Fibroblast of lung (primary cell): ENCODE results near the gene DNAJC8. TPM values are rescaled to one million over a fixed set of nuclear protein-coding genes. Genes with fewer than 3 reads are reported as not detected.

Source experiments
- DNase-seq, 2 donors: peaks; one replicate each; pipeline versions ENCODE4 v3.0.0 to v3.0.0-alpha.2; 2010; ENCODE audit warnings: low read depth in 2 of 2
- H2AFZ ChIP-seq: 2 replicates; pipeline ENCODE4 v1.5.1; 2012; ENCODE audit warnings: low read length, control low read depth, inconsistent platforms
- H3K27ac ChIP-seq: 2 replicates; pipeline ENCODE4 v1.5.1; 2011; ENCODE audit warnings: low read length, control low read depth; ENCODE audit not compliant: insufficient read depth
- H3K27me3 ChIP-seq: 2 replicates; pipeline ENCODE4 v1.5.1; 2011; ENCODE audit warnings: mild to moderate bottlenecking, low read length; ENCODE audit not compliant: control insufficient read depth, insufficient read depth
- H3K36me3 ChIP-seq: 2 replicates; pipeline ENCODE4 v1.5.1; 2011; ENCODE audit warnings: low read length; ENCODE audit not compliant: control insufficient read depth, insufficient read depth
- H3K4me1 ChIP-seq: 2 replicates; pipeline ENCODE4 v1.5.1; 2011; ENCODE audit warnings: low read length; ENCODE audit not compliant: control insufficient read depth, insufficient read depth; ENCODE audit errors: extremely low read depth
- H3K4me2 ChIP-seq: 2 replicates; pipeline ENCODE4 v1.5.1; 2011; ENCODE audit warnings: low read length, control low read depth; ENCODE audit not compliant: insufficient read depth; ENCODE audit errors: extremely low read depth
- H3K4me3 ChIP-seq, 4 experiments: fragments of 200-600 bp in 1 of 4; sonication (generic) in 1 of 4; replicated peaks in 1 of 4; 2 replicates each; pipeline ENCODE4 v1.5.1; 2011 to 2016; ENCODE audit warnings: low read length in 4 of 4, low read depth in 3 of 4, mild to moderate bottlenecking in 3 of 4, control low read depth in 2 of 4, inconsistent platforms in 1 of 4, mixed read lengths in 1 of 4; ENCODE audit not compliant: insufficient read depth in 1 of 4; ENCODE audit errors: control extremely low read depth in 1 of 4
- H3K79me2 ChIP-seq: 2 replicates; pipeline ENCODE4 v1.5.1; 2012; ENCODE audit warnings: mild to moderate bottlenecking, low read length, inconsistent platforms; ENCODE audit not compliant: control insufficient read depth, insufficient read depth
- H3K9ac ChIP-seq: 2 replicates; pipeline ENCODE4 v1.5.1; 2011; ENCODE audit warnings: mild to moderate bottlenecking, low read length, control low read depth; ENCODE audit not compliant: insufficient read depth
- H3K9me3 ChIP-seq: 2 replicates; pipeline ENCODE4 v1.5.1; 2012; ENCODE audit warnings: low read depth, low read length; ENCODE audit not compliant: control insufficient read depth, insufficient read depth
- H4K20me1 ChIP-seq: 2 replicates; pipeline ENCODE4 v1.5.1; 2011; ENCODE audit warnings: low read length; ENCODE audit not compliant: control insufficient read depth, insufficient read depth; ENCODE audit errors: extremely low read depth
- CTCF ChIP-seq, 2 donors: IDR thresholded peaks in 1 of 2; conservative IDR thresholded peaks in 1 of 2; 1 replicate in 1 of 2; 2 replicates in 1 of 2; pipeline ENCODE4 v1.5.1; 2011 to 2012; ENCODE audit warnings: low read length in 2 of 2, control low read depth in 1 of 2, inconsistent platforms in 1 of 2, low read depth in 1 of 2, mild to moderate bottlenecking in 1 of 2
- EZH2 ChIP-seq: IDR thresholded peaks from 2 replicates; pipeline ENCODE4 v1.5.1; 2012; ENCODE audit warnings: low read length, control low read depth, mild to moderate bottlenecking; ENCODE audit errors: missing control alignments
- polyA plus RNA-seq, 2 donors: library from polyadenylated mRNA; depleted of rRNA in 1 of 2; stranded (reverse) in 1 of 2; unstranded in 1 of 2; fragments of >200 nt; gene quantifications; 2 replicates each; pipeline ENCODE4 v1.2.1, GENCODE V29; 2011 to 2012; ENCODE audit warnings: missing spikeins in 1 of 2
- total RNA-seq: library from RNA; depleted of rRNA; stranded (reverse); fragments of >200 nt; gene quantifications from 2 replicates; pipeline ENCODE4 v1.2.1, GENCODE V29; 2014

DNAJC8 gene
- total and polyA plus RNA-seq, 2 donors (not counting 1 experiment from before 2014, with no cell fraction given) = 56.1 to 120 TPM

- H3K9me3 ChIP-seq = no peaks in the 10 kb centered on the region
- H3K36me3 ChIP-seq = no peaks in the 10 kb centered on the region
- H3K79me2 ChIP-seq = no peaks in the 10 kb centered on the region
- H3K9ac ChIP-seq = no peak overlapping the region
- H3K4me3 ChIP-seq = no peak overlapping the region
- peak overlapping the region; percentile 25 for H2AFZ ChIP-seq
- no peak for TF ChIP-seq EZH2
- TF ChIP-seq CTCF (conservative IDR thresholded peaks at IDR 0.05 in 1 of 2, IDR thresholded peaks at IDR 0.05 in 1 of 2; ENCODE audit: low read depth in 1 of 2, low read length in 2 of 2) = no peak
- H3K4me1 ChIP-seq = no peaks in the 10 kb centered on the region
- DNase-seq = no peak
- H3K4me2 ChIP-seq = no peak overlapping the region
- no peaks in the 10 kb centered on the region for H4K20me1 ChIP-seq
- H3K27me3 ChIP-seq = no peaks in the 10 kb centered on the region
- H3K27ac ChIP-seq = no peak overlapping the region
These were observed 41.7 kb downstream of the DNAJC8 start for GRCh38 chr1:28190996-28191645.

GRCh38 chr1:28190337-28190979, 42.4 kb downstream of the DNAJC8 start:
- peak overlapping the region; percentile 25 for H2AFZ ChIP-seq
- H3K4me2 ChIP-seq = no peak overlapping the region

DNA sequence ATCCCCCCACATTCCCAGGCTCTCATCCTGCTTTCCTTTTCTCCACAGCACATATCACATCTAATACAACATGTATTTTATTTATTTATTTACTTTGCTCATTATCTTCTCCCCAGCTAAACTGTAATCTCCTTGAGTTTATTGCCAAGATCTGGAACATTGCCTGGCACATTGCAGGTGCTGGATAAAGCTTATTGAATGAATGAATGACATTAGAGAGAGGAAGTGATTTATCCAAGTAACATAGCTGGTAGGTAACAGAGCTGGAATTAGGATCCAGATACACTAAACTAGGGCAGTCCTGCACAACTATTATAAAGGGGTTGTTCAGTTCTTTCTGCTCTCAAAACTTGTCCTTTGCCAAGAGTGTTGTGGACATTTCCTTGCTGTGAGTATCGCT, 47.8 kb downstream of the DNAJC8 start:
- no peaks in the 10 kb centered on the region for H3K36me3 ChIP-seq

More at GRCh38 chr1:28190337-28190979, 42.4 kb downstream of the DNAJC8 start:
- H3K4me1 ChIP-seq = no peaks in the 10 kb centered on the region
- no peak overlapping the region for H3K4me3 ChIP-seq
- no peak for TF ChIP-seq CTCF (conservative IDR thresholded peaks at IDR 0.05 in 1 of 2, IDR thresholded peaks at IDR 0.05 in 1 of 2; ENCODE audit: low read depth in 1 of 2, low read length in 2 of 2)
- TF ChIP-seq EZH2 = no peak
- H3K9ac ChIP-seq = no peak overlapping the region
- DNase-seq = no peak
- H3K27me3 ChIP-seq = no peaks in the 10 kb centered on the region
- no peak overlapping the region for H3K27ac ChIP-seq
- H3K9me3 ChIP-seq = no peaks in the 10 kb centered on the region
- no peaks in the 10 kb centered on the region for H3K36me3 ChIP-seq
- no peaks in the 10 kb centered on the region for H4K20me1 ChIP-seq
- H3K79me2 ChIP-seq = no peaks in the 10 kb centered on the region

More for the DNA sequence above, 47.8 kb downstream of the DNAJC8 start:
- H3K4me3 ChIP-seq = no peak overlapping the region
- no peaks in the 10 kb centered on the region for H4K20me1 ChIP-seq
- no peaks in the 10 kb centered on the region for H3K79me2 ChIP-seq
- no peaks in the 10 kb centered on the region for H3K4me1 ChIP-seq
- H3K9ac ChIP-seq = no peak overlapping the region
- no peaks in the 10 kb centered on the region for H3K9me3 ChIP-seq
- TF ChIP-seq CTCF (conservative IDR thresholded peaks at IDR 0.05 in 1 of 2, IDR thresholded peaks at IDR 0.05 in 1 of 2; ENCODE audit: low read depth in 1 of 2, low read length in 2 of 2) (no peak), EZH2 (no peak)
- DNase-seq = no peak
- H3K27ac ChIP-seq = no peak overlapping the region
- H3K4me2 ChIP-seq = no peak overlapping the region
- H3K27me3 ChIP-seq = no peaks in the 10 kb centered on the region
- H2AFZ ChIP-seq = no peak overlapping the region
